MM.1S (cell line): ENCODE results near the gene MYO6.

ENCODE experiments used
- DNase-seq: peaks from one replicate; pipeline ENCODE4 v3.0.0-alpha.2; 2015
- H2AFZ ChIP-seq: fragments of 300-600 bp; sonication (generic); 2 replicates; pipeline ENCODE4 v1.6.0; 2016; ENCODE audit warnings: antibody characterized with exemption, low read length
- H3F3A ChIP-seq: fragments of 300-600 bp; sonication (generic); 2 replicates; pipeline ENCODE4 v1.6.1; 2016; ENCODE audit warnings: mild to moderate bottlenecking, antibody characterized with exemption, low read length, moderate library complexity, mixed read lengths; ENCODE audit not compliant: insufficient read depth
- H3K27ac ChIP-seq: fragments of 300-600 bp; sonication (generic); 2 replicates; pipeline ENCODE4 v1.5.1; 2016; ENCODE audit warnings: mild to moderate bottlenecking, low read length
- H3K27me3 ChIP-seq: fragments of 300-600 bp; sonication (generic); replicated peaks from 2 replicates; pipeline ENCODE4 v1.6.0; 2016; ENCODE audit warnings: low read length; ENCODE audit not compliant: insufficient read depth
- H3K36me3 ChIP-seq: fragments of 300-600 bp; sonication (generic); replicated peaks from 2 replicates; pipeline ENCODE4 v1.6.1; 2016; ENCODE audit warnings: mild to moderate bottlenecking, low read length, mixed read lengths; ENCODE audit not compliant: insufficient read depth
- H3K4me1 ChIP-seq: fragments of 300-600 bp; sonication (generic); 2 replicates; pipeline ENCODE4 v1.6.1; 2016; ENCODE audit warnings: low read length, mixed read lengths
- H3K4me2 ChIP-seq: fragments of 300-600 bp; sonication (generic); 2 replicates; pipeline ENCODE4 v1.6.0; 2016; ENCODE audit warnings: low read depth, low read length
- H3K4me3 ChIP-seq: fragments of 300-600 bp; sonication (generic); 2 replicates; pipeline ENCODE4 v1.5.1; 2016; ENCODE audit warnings: low read length, mixed read lengths
- H3K79me2 ChIP-seq: fragments of 300-600 bp; sonication (generic); 2 replicates; pipeline ENCODE4 v1.6.1; 2016; ENCODE audit warnings: mixed run types, low read length, mixed read lengths
- H3K9ac ChIP-seq: fragments of 300-600 bp; sonication (generic); 2 replicates; pipeline ENCODE4 v1.6.1; 2016; ENCODE audit warnings: low read length, mixed read lengths
- H3K9me2 ChIP-seq: fragments of 300-600 bp; sonication (generic); replicated peaks from 2 replicates; pipeline ENCODE4 v1.6.1; 2016; ENCODE audit warnings: mild to moderate bottlenecking, low read length, mixed read lengths; ENCODE audit not compliant: insufficient read depth
- H3K9me3 ChIP-seq: fragments of 300-600 bp; sonication (generic); replicated peaks from 2 replicates; pipeline ENCODE4 v1.6.1; 2016; ENCODE audit warnings: mild to moderate bottlenecking, low read length, mixed read lengths; ENCODE audit not compliant: insufficient read depth
- H4K20me1 ChIP-seq: fragments of 300-600 bp; sonication (generic); 2 replicates; pipeline ENCODE4 v1.6.1; 2016; ENCODE audit warnings: mild to moderate bottlenecking, low read length, moderate library complexity, mixed read lengths; ENCODE audit not compliant: insufficient read depth
- EZH2 ChIP-seq: fragments of 300-600 bp; sonication (generic); optimal IDR thresholded peaks from 2 replicates; pipeline ENCODE3; 2017; ENCODE audit warnings: low read depth, mild to moderate bottlenecking, antibody characterized with exemption, low read length, mixed read lengths
- EZH2phosphoT487 ChIP-seq: fragments of 300-600 bp; sonication (generic); IDR thresholded peaks from 2 replicates; pipeline ENCODE4 v1.6.1; 2018; ENCODE audit warnings: antibody characterized with exemption, low read length
- TF ChIP-seq, protein P1 (sequence below): fragments of 300-600 bp; sonication (generic); IDR thresholded peaks from 2 replicates; pipeline ENCODE4 v1.5.1; 2016; ENCODE audit warnings: antibody characterized with exemption, low read length, mixed read lengths

MYO6 gene

DNA sequence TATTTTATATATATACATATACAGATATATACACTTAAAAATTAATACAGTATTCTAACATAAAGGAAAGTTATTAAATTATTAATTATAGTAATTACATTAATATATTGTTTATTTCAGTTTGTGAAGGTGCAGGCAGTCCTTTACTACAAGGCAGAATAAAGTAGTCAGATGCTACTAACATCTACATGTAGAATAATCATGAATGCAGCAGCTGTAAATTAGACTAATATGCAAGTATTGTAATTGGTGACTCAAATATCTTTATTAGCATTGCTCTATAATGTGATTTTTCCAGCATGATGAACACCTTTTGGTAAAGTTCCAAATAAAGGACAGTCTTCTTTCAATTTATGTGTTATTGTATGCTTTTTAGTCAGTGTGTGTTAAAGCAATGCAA is 17.3 kb downstream of the MYO6 start:
- no peak overlapping the region for H2AFZ ChIP-seq
- no peaks in the 10 kb centered on the region for H4K20me1 ChIP-seq
- H3K4me2 ChIP-seq: no peak overlapping the region
- no peak overlapping the region for H3K9ac ChIP-seq
- peaks cover 7% of the 10 kb centered on the region; the same call in 1 of the 2 replicates for H3K4me1 ChIP-seq
- peaks cover 8% of the 10 kb centered on the region for H3F3A ChIP-seq
- H3K4me3 ChIP-seq: no peak overlapping the region
- no peaks in the 10 kb centered on the region for H3K27me3 ChIP-seq
- TF ChIP-seq EZH2 (no peak), EZH2phosphoT487 (no peak)
- TF ChIP-seq, protein P1, sequence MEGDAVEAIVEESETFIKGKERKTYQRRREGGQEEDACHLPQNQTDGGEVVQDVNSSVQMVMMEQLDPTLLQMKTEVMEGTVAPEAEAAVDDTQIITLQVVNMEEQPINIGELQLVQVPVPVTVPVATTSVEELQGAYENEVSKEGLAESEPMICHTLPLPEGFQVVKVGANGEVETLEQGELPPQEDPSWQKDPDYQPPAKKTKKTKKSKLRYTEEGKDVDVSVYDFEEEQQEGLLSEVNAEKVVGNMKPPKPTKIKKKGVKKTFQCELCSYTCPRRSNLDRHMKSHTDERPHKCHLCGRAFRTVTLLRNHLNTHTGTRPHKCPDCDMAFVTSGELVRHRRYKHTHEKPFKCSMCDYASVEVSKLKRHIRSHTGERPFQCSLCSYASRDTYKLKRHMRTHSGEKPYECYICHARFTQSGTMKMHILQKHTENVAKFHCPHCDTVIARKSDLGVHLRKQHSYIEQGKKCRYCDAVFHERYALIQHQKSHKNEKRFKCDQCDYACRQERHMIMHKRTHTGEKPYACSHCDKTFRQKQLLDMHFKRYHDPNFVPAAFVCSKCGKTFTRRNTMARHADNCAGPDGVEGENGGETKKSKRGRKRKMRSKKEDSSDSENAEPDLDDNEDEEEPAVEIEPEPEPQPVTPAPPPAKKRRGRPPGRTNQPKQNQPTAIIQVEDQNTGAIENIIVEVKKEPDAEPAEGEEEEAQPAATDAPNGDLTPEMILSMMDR: no peak
- H3K9me3 ChIP-seq: no peaks in the 10 kb centered on the region
- no peak overlapping the region for H3K27ac ChIP-seq
- H3K9me2 ChIP-seq: no peaks in the 10 kb centered on the region
- DNase-seq: no peak
- H3K79me2 ChIP-seq: peaks cover 92% of the 10 kb centered on the region
- no peaks in the 10 kb centered on the region; the same call in 1 of the 2 replicates for H3K36me3 ChIP-seq

DNA sequence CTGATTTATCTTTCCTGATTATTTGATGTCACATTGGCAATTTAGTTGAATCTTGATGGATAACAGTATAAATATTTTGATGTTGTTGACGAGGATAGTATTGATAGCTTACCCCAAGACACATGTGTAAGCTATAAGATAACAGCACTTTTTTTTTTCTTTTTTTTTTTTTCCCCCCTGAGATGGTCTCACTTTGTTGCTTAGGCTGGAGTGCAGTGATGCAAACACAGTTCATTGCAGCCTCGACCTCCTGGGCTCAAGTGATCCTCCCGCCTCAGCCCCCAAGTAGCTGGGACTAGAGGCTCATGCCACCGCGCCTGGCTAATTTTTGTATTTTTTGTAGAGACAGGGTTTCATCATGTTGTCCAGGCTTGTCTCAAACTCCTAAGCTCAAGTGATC is 21.8 kb downstream of the MYO6 start:
- H3K27ac ChIP-seq: no peak overlapping the region
- H3K36me3 ChIP-seq: no peaks in the 10 kb centered on the region
- peaks cover 91% of the 10 kb centered on the region for H3K79me2 ChIP-seq
- no peak overlapping the region for H2AFZ ChIP-seq
- no peak overlapping the region for H3K4me3 ChIP-seq
- no peaks in the 10 kb centered on the region for H3K27me3 ChIP-seq
- H3K9me2 ChIP-seq: no peaks in the 10 kb centered on the region
- H3K9ac ChIP-seq: no peak overlapping the region
- no peaks in the 10 kb centered on the region; the same call in 1 of the 2 replicates for H4K20me1 ChIP-seq
- H3K4me2 ChIP-seq: no peak overlapping the region
- H3K4me1 ChIP-seq: peaks cover 13% of the 10 kb centered on the region
- TF ChIP-seq, protein P1: no peak
- TF ChIP-seq EZH2phosphoT487 (no peak), EZH2 (no peak)
- H3K9me3 ChIP-seq: no peaks in the 10 kb centered on the region
- H3F3A ChIP-seq: peaks cover 8% of the 10 kb centered on the region
- no peak for DNase-seq

DNA sequence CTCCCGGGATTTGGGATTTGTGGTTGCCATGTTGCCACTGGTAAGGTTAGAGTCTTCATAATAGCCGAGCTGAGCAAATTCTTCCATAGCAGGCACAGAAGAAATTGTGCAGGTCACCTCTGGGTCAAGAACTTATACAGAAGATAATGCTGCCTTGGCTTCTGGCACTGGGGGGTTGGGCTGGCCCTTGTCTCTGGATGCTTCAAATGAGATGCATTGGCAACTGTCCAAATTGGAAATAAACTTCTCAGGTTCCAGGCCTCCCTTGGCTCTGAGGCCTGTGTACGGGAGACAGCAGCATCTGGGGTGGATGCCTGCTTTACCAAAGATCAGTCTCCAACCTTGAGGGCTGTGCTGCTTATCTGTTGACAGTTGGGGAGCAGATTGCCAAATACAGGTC is 26.2 kb downstream of the MYO6 start:
- Histone ChIP-seq H3K4me3 (no peak overlapping the region), H3K36me3 (no peaks in the 10 kb centered on the region), H3K9ac (no peak overlapping the region), H3F3A (no peaks in the 10 kb centered on the region), H3K9me2 (no peaks in the 10 kb centered on the region), H3K9me3 (no peaks in the 10 kb centered on the region), H3K79me2 (peaks cover 92% of the 10 kb centered on the region), H3K4me2 (no peak overlapping the region), H4K20me1 (no peaks in the 10 kb centered on the region; the same call in 1 of the 2 replicates), H2AFZ (no peak overlapping the region), H3K27me3 (no peaks in the 10 kb centered on the region), H3K27ac (no peak overlapping the region), H3K4me1 (peaks cover 6% of the 10 kb centered on the region; the same call in 1 of the 2 replicates)
- no peak for DNase-seq
- TF ChIP-seq, protein P1: no peak
- TF ChIP-seq EZH2phosphoT487: no peak
- no peak for TF ChIP-seq EZH2
